ENCODE results near the gene ST7. TPM values are rescaled to one million over a fixed set of nuclear protein-coding genes. Genes with fewer than 3 reads are reported as not detected.

The ST7 gene
- total RNA-seq, 4 donors from 2014 or later = 13.5 to 24.9 (median 18.6) TPM

DNA sequence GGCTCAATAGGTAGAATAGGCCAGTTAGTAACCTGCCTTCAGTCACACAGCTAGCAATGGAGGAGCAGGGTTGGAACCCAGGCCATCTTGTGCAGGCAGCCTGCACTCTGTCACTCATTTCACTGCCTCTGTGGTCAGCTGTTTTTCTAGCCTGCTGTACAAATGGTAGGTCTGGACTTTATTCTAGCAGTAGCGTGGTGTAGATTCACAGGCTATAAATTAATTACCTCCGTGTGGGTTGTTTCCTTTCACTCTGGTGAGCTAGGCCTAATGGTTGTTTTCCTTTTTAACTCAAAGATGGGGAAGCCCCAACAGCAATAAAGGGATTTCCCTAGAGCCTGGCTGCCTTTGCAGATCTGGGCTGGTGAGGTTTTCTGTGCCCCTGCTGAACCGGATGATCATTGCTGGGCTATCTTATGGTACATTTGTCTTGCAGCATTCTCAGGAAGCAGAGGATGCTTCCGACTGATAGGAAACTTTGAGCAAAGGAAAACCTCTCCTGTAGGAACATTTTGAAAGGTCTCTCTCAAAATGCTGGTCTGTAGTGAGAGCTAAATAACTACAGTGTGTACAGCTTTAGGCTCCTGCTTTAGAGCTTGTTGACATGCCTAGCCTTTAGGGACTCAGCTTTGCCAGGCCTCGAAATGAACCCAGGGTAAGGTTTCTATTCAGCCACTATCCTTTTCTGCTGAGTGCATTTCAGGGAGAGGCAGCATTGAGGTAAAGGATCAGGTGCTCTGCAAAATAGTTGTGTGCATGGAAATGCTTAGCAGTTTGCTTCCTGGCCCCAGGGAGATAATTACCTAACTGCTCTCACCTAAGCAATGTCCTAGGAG lies 157.4 kb downstream of the ST7 start:
- Histone ChIP-seq H3K27ac (no peak overlapping the region), H3K9me3 (no peaks in the 10 kb centered on the region), H3K4me1 (peaks cover 0 to 13% (median 0%) of the 10 kb centered on the region in 4 donors), H3K27me3 (no peaks in the 10 kb centered on the region), H3K36me3 (no peaks in the 10 kb centered on the region), H3K4me3 (no peak overlapping the region)
- TF ChIP-seq, protein P1, sequence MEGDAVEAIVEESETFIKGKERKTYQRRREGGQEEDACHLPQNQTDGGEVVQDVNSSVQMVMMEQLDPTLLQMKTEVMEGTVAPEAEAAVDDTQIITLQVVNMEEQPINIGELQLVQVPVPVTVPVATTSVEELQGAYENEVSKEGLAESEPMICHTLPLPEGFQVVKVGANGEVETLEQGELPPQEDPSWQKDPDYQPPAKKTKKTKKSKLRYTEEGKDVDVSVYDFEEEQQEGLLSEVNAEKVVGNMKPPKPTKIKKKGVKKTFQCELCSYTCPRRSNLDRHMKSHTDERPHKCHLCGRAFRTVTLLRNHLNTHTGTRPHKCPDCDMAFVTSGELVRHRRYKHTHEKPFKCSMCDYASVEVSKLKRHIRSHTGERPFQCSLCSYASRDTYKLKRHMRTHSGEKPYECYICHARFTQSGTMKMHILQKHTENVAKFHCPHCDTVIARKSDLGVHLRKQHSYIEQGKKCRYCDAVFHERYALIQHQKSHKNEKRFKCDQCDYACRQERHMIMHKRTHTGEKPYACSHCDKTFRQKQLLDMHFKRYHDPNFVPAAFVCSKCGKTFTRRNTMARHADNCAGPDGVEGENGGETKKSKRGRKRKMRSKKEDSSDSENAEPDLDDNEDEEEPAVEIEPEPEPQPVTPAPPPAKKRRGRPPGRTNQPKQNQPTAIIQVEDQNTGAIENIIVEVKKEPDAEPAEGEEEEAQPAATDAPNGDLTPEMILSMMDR (IDR thresholded peaks at IDR 0.05) = no peak
- TF ChIP-seq POLR2A (IDR thresholded peaks at IDR 0.05) (no peak), EP300 (IDR thresholded peaks at IDR 0.05) (no peak)
- WGBS, 2 donors = 50 to 55% methylated on average over 5 of the region's 5 CpGs
- no peak for DNase-seq (ENCODE audit: low spot score in 2 of 2)

DNA sequence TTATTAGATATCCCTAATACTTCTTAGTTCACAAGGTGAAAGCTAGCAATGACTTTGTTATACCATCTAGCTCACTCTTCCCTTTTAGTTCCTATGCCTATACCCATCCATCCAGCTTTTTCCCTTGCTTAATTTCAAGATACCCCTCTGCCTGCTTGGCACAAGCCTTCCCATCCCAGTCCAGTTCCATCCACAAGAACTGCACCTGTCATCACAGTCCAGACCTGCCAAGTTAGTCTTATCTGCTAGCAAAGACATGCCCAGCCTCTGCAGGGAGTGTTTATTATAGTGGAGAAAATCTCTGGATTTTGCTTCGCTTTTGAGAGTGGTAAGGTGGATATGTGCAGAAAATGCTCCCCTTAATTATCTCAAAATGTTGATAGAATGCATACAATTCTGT lies 158.2 kb downstream of the ST7 start:
- H3K4me1 ChIP-seq = peaks cover 0 to 13% (median 0%) of the 10 kb centered on the region in 4 donors
- H3K9me3 ChIP-seq = no peaks in the 10 kb centered on the region
- DNase-seq (ENCODE audit: low spot score in 2 of 2) = no peak
- H3K4me3 ChIP-seq = no peak overlapping the region
- TF ChIP-seq EP300 (IDR thresholded peaks at IDR 0.05) = no peak
- TF ChIP-seq, protein P1 (IDR thresholded peaks at IDR 0.05) = no peak
- no peak for TF ChIP-seq POLR2A (IDR thresholded peaks at IDR 0.05)
- H3K27me3 ChIP-seq = no peaks in the 10 kb centered on the region
- H3K36me3 ChIP-seq = no peaks in the 10 kb centered on the region
- 97% methylated on average over 1 of the region's 1 CpG for WGBS, 2 donors
- H3K27ac ChIP-seq = no peak overlapping the region

DNA sequence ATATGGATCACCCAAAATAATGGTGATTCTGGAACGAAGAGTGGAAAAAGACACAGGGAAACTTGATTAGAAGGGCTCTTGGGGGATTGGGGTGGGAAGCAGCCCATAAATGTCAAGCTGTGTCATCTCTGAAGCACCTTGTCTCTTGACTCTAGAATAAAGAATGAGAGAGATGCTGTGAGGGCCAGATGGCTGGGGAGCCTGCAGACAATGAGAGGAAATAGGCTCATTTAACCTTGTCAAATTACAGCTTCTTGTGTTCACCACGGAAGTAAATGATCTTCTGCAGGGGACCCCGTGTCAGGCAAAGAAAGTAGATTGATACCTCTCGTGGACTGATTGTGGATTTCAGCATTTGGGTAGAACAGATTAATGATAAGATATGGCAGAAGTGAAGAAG lies 159.3 kb downstream of the ST7 start:
- Histone ChIP-seq H3K4me3 (no peak overlapping the region), H3K36me3 (no peaks in the 10 kb centered on the region), H3K27ac (no peak overlapping the region), H3K4me1 (peaks cover 0 to 13% (median 0%) of the 10 kb centered on the region in 4 donors), H3K27me3 (no peaks in the 10 kb centered on the region), H3K9me3 (no peaks in the 10 kb centered on the region)
- DNase-seq (ENCODE audit: low spot score in 2 of 2) = no peak
- TF ChIP-seq EP300 (IDR thresholded peaks at IDR 0.05) (no peak), POLR2A (IDR thresholded peaks at IDR 0.05) (no peak)
- TF ChIP-seq, protein P1 (IDR thresholded peaks at IDR 0.05) = no peak
- WGBS, 2 donors = 80 to 81% methylated on average over 4 of the region's 4 CpGs

DNA sequence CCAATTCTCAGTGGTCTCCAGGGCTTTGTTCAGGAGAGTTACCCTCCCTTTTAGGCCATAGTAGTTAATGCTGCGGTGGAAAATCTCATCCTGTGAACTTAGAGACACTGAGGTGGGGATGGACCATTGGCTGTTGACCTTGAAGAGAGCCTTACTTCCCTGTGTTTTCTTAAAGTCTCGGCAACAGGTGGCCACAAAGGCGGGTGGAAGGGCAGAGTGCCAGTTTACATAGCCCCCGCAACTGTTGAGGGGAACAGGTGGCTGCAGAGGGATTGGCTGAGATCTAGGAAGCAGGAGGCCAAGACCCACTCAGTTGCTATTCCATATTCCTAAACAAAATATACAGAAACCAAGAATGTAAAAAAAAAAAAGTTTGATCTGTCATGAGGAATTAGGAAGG lies 160.6 kb downstream of the ST7 start:
- Histone ChIP-seq H3K4me1 (peaks cover 0 to 15% (median 0%) of the 10 kb centered on the region in 4 donors), H3K4me3 (no peak overlapping the region), H3K27ac (no peak overlapping the region), H3K36me3 (no peaks in the 10 kb centered on the region), H3K9me3 (no peaks in the 10 kb centered on the region), H3K27me3 (no peaks in the 10 kb centered on the region)
- WGBS, 2 donors = 84 to 94% methylated on average over 4 of the region's 4 CpGs
- TF ChIP-seq, protein P1 (IDR thresholded peaks at IDR 0.05) = no peak
- TF ChIP-seq EP300 (IDR thresholded peaks at IDR 0.05) = no peak
- TF ChIP-seq POLR2A (IDR thresholded peaks at IDR 0.05) = no peak
- no peak for DNase-seq (ENCODE audit: low spot score in 2 of 2)

DNA sequence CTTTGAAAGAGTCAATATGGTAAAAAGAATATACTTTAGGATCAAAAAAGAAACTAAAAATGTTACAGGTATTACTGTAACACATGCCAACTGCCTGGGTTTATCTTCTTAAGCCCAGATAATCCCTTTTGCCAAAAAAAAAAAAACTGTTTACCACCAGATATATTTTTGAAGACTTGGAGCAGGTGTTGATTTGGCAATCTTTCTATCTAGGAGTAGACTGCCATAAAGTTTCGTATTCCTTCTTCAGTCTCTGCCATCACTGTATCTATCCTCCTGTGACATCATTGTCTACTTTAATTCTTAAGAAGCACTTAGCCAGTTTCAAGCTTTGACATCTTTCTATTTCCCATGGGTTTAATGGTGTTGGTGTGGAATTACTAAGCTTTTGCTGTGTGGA lies 161.0 kb downstream of the ST7 start:
- no peaks in the 10 kb centered on the region for H3K27me3 ChIP-seq
- TF ChIP-seq, protein P1 (IDR thresholded peaks at IDR 0.05) = no peak
- no peak for TF ChIP-seq EP300 (IDR thresholded peaks at IDR 0.05)
- no peak for TF ChIP-seq POLR2A (IDR thresholded peaks at IDR 0.05)
- no peak for DNase-seq (ENCODE audit: low spot score in 2 of 2)
- H3K4me3 ChIP-seq = no peak overlapping the region
- peaks cover 0 to 18% (median 0%) of the 10 kb centered on the region in 4 donors for H3K4me1 ChIP-seq
- no peak overlapping the region for H3K27ac ChIP-seq
- 92 to 94% methylated on average over 1 of the region's 1 CpG for WGBS, 2 donors
- no peaks in the 10 kb centered on the region for H3K36me3 ChIP-seq
- H3K9me3 ChIP-seq = no peaks in the 10 kb centered on the region

Measured in tibial nerve (tissue), 4 donors.